ENCODE measurements around the gene GRIN2A. TPM values are rescaled to one million over a fixed set of nuclear protein-coding genes. Genes with fewer than 3 reads are reported as not detected.

Gene GRIN2A
- total RNA-seq, 1 experiment from 2014 or later, result 1.2 TPM

GRCh38 chr16:9860876-9861275 lies 321.4 kb downstream of the GRIN2A start:
- no peak for DNase-seq (ENCODE audit: low read depth)

GRCh38 chr16:9859701-9860327 lies 322.4 kb downstream of the GRIN2A start:
- no peak for DNase-seq (ENCODE audit: low read depth)

- DNase-seq (ENCODE audit: low read depth), result no peak
These were observed 327.6 kb downstream of the GRIN2A start for GRCh38 chr16:9854675-9855074.

DNA sequence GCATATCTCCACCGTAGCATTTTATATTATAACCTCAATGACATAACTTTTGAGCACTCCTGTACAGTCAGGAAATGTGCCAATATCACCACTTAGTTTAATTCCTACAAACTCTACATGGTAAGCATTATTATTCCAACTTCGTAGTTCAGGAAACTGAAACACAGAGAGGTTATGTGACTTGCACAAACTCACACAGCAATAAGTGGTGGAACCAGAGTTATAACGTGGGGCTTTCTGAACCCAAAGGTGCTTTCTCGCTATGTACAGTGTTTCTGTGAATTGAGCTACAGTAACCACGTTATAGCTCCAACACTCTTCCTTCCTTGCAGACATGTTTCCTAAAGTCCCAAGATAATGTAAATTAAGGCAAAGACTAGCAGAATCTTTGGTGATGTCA lies 330.2 kb downstream of the GRIN2A start:
- no peak for DNase-seq (ENCODE audit: low read depth)

- DNase-seq (ENCODE audit: low read depth), result no peak
These were observed 331.4 kb downstream of the GRIN2A start for GRCh38 chr16:9850817-9851216.

- DNase-seq (ENCODE audit: low read depth), result no peak
These were observed 332.5 kb downstream of the GRIN2A start for GRCh38 chr16:9849697-9850245.

- DNase-seq (ENCODE audit: low read depth), result no peak
These were observed 335.1 kb downstream of the GRIN2A start for GRCh38 chr16:9847146-9847545.

DNA sequence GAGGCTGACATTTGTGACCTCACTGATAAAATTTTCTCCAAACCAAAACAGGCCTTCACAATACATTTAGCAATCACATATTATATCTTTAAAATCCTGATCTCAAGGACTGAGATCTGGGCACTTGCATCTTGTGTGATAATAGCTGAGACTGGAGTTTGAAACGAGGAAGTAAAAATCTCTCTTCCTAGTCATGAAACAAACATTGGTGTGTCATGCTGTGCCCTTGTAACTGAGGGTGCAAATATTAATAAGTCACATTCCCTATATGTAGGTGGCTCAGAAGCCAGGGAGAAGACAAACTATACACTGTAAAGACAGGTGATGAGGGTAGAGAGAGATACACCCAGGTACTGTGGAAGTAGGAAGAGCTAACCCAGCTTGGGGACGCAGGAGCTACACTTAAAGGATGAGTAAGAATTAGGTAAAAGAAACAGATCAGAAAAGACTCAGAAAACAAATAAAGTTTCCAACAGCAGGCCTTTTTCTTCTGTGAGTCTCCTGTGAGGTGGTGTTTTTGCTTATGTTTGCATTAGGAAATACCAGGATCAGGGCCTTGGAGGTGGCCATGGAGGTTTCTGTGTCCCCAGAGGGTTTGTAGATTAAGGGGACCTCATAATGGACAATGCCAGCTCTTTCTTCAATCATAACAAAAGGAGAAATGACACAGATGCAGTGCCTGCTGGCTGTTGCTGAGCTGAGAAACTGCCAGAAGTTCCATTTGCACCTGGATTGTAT lies 335.7 kb downstream of the GRIN2A start:
- DNase-seq (ENCODE audit: low read depth), result no peak

DNA sequence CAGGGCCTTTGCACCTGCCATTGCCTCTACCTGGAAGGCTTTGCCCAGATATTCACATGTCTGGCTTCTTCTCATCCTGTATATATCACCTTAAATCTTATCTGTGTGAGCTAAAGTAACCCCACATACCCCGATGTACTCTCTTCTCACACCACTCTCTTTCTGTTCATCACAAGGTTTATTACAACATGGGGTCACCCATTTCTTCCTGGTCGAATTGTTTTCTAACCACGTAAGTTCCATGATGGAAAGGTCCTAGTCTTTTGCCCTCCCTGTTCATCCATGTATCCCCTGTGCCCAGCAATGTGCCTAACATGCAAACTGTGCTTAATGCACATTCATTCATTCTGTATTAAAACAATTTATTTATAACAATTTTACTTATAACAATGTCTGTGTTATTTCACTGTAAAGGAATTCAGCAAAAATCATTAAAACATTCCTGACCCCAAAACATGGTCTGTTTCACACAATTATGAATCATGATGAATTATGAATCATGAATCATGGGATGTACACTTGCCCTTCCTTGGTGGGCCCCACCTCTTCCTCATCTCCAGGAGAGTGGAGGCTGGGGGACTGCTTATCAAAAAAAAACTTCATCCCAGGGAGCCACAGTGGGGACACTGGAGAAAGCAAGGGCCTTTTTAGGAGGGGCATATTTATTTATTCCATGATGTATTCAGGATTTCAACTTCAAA lies 336.4 kb downstream of the GRIN2A start:
- no peak for DNase-seq (ENCODE audit: low read depth)

DNA sequence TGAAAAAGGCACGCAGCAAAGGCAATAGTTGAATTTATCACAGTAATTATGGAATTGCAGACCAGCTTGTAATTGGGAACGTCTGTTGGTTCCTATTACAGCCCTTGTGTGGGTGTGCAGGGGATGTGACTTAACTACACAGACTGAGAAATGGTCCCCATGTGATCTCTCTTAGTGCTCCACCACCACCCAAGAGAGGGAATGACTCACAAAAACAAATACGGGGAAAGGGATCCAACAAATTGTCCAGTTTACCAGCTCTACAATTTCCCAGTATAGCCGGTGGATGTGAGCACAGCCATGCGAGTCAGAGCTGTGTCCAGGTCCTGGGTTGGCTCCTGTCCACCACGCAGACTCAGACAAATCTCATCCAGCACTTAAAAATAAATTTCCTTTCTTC lies 337.9 kb downstream of the GRIN2A start:
- peak; percentile 16 for DNase-seq (ENCODE audit: low read depth)

DNA sequence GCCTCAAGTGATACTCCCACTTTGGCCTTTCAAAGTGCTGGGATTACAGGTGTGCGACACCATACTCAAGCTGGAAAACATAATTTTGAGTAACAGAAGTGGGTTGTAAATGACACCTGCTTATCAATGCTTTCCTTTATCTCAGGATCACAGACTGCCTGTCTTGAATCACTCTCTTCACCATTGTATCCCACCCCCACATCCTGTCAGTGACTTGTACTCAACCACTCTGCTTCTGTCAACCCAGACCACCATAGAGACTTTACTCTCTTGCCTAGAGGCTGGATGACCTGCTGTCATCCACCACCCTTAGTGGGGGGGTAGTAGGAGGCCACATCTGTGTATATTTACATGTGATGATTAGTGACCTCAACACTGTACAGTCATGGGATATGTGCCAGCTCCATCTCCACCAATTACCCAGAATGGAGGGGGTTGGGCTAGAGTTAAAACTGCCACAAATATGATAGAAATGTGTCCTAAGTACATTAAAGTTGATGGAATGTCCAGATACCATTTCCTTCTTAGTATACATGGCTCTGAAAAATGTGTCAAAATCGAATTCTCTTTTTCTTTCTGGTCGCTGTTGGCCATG lies 338.7 kb downstream of the GRIN2A start:
- no peak for DNase-seq (ENCODE audit: low read depth)

- DNase-seq (ENCODE audit: low read depth), result no peak
These were observed 341.2 kb downstream of the GRIN2A start for GRCh38 chr16:9840761-9841665.

GRCh38 chr16:9837481-9837880 lies 344.7 kb downstream of the GRIN2A start:
- no peak for DNase-seq (ENCODE audit: low read depth)

DNA sequence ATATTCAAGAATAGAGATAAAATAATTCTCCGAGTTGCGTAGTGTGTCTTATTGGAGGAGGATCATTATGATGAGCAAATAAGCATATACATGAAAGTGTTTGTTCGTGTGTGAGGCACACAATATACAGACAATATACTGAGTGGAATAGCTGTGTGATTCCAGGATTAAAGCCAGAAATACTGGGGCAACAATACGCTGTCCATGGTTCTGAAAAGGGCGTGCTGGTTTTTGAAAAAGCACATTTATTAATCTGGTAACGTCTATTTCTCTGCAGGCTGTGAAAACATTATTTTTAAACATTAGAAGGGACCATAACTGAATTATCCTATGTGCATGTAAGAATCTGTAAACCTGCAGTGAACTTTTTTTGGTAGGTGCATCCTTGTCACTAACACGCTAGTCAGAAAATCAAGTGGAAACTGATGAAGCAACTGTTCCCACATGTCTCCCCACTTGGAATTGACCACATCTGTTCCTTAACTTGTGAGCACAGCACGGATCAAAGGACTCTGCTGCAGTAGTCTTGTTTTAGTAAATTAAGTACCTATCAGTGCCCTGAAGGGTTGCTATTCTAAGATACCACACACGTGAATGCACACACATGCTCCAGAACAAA lies 346.0 kb downstream of the GRIN2A start:
- DNase-seq (ENCODE audit: low read depth), result peak; percentile 21

- no peak for DNase-seq (ENCODE audit: low read depth)
These were observed 355.0 kb downstream of the GRIN2A start for GRCh38 chr16:9827062-9827752.

DNA sequence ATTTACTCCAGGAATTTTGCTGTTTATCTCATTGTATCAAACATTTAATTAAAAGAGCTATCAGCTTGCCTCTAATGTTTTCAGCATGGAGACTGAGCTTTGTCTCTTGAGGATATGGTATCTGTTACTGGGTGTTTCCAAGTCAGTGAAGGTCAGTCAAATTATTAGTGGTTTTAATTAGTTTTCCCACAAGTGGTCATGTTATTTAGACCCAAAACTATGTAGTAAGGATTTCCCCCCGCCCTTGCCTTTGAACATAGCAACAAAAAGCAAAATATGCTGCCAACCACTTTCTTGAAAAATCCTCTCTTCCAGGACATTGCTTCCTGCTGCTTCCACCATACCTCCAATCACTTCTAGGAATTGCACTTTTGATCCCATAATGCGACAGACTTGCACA lies 355.6 kb downstream of the GRIN2A start:
- no peak for DNase-seq (ENCODE audit: low read depth)

DNA sequence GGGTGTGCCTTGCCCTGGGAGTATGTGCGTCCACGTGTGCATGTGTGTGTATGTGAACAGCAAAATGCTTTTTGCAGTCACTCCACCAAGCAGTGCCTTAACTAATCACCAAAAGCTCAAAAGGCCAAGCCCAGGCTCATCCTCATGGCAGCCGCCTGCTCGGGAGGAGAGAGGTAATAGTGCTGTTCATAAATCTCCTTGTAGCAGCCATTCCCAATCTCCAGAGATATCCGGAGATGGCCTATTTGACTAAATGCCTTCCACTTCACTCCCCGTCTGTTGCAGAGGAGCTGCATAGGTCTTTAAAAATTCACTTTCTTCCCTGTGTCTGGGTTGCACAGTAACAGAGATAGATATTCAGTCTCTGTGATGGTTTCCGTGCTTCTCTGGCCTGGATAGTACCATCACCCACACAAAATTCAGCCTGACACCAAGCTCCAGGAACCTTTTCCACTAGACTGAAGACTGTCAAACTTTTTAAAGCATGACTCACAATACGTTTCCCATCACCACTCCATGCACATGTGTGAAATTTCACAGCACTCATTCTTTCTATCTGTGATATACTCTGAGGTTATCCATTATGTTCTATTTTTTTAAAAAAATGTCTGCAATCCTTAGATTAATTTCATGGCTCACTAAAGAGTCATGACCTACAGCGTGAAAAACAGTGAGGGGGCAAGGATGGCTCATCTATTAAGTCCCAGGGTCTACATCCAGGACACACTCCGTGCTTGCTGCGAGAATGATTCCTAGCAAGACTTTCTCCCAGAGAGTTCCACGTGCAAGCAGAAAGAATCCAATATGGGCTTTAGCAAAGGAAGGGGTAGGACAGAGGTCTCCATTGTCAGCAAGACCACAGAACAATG lies 357.8 kb downstream of the GRIN2A start:
- no peak for DNase-seq (ENCODE audit: low read depth)

GRCh38 chr16:9823510-9823909 lies 358.7 kb downstream of the GRIN2A start:
- DNase-seq (ENCODE audit: low read depth), result no peak

- DNase-seq (ENCODE audit: low read depth), result no peak
These were observed 360.3 kb downstream of the GRIN2A start for GRCh38 chr16:9821970-9822369.
